Measurements from ENCODE around the gene SLC2A4RG.
"Not testable (repeated sequence)": the region's sequence is repeated elsewhere in the genome, so short reads cannot be mapped to it uniquely, and the experiment has no call there.

The SLC2A4RG gene

DNA sequence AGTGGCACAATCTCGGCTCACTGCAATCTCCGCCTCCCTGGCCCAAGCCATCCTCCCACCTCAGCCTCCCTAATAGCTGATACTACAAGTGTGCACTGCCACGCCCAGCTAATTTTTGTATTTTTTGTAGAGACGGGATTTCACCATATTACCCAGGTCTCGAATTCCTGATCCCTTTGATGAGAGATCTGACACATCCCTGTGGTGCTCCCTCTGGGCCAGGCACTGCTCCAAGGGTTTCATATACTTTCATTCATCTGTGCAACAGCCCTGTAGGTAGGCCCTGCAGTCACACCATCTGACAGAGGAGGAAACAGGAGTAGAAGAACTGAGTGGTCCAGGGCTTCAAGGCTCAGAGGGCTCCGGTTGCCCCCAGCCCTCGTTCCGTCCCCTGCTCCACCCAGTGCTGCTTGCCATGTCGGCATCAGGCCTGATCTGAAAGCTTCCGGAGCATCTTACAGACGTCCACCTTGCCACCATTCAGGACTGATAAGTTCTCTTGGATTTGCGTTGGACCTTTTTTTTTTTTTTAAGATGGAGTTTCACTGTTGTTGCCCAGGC is 28.4 kb upstream of the SLC2A4RG start:
- TF ChIP-seq, protein P1, sequence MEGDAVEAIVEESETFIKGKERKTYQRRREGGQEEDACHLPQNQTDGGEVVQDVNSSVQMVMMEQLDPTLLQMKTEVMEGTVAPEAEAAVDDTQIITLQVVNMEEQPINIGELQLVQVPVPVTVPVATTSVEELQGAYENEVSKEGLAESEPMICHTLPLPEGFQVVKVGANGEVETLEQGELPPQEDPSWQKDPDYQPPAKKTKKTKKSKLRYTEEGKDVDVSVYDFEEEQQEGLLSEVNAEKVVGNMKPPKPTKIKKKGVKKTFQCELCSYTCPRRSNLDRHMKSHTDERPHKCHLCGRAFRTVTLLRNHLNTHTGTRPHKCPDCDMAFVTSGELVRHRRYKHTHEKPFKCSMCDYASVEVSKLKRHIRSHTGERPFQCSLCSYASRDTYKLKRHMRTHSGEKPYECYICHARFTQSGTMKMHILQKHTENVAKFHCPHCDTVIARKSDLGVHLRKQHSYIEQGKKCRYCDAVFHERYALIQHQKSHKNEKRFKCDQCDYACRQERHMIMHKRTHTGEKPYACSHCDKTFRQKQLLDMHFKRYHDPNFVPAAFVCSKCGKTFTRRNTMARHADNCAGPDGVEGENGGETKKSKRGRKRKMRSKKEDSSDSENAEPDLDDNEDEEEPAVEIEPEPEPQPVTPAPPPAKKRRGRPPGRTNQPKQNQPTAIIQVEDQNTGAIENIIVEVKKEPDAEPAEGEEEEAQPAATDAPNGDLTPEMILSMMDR (conservative IDR thresholded peaks at IDR 0.05) = no peak
- no peak overlapping the region for H3K27ac ChIP-seq

DNA sequence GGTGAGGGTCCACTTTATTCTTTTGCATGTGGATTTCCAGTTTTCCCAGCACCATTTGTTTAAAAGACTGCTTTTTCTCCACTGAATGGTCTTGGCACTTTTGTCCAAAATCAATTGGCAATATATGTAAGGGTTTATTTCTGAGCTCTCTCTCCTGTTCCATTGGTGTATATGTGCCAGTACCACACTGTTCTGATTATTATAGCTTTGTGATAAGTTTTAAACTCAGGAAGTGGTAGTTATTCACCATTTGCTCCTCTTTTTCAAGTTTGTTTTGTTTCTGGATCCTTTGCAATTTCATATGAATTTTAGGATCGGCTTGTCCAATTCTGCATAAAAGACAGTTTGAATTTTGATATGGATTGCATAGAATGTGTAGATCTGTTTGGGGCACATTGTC is 27.4 kb upstream of the SLC2A4RG start:
- TF ChIP-seq, protein P1 (conservative IDR thresholded peaks at IDR 0.05) = no peak
- H3K27ac ChIP-seq = no peak overlapping the region

DNA sequence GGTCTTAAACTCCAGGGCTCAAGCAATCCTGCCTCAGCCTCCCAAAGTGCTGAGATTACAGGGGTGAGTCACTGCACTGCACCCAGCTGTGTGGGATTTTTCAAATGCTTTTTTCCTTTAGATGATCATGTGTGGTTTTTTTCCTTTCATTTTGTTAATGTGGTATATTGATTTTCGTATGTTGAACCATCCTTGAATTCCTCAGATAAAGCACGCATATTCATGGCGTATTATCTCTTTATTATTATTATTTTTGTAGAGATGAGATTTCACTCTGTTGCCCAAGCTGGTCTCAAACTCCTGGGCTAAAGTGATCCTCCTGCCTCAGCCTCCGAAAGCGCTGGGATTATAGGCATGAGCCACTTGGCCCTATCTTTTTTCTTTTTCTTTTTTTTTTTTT is 24.7 kb upstream of the SLC2A4RG start:
- TF ChIP-seq, protein P1 (conservative IDR thresholded peaks at IDR 0.05) = no peak

DNA sequence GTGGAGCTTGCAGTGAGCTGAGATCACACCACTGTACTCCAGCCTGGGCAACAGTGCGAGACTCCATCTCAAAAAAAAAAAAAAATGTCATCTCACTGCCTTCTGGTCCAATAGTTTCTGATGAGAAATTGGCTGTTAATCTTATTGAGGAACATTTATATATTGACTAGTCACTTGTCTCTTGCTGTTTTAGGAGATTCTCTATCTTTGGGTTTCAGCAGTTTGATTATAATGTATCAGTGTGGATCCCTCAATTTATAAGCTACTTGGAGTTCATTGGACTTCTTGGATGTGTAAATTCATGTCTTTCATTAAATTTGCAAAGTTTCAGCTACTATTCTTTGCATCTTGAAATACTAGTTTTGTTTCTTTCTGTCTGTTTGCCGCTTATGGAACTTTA is 20.6 kb upstream of the SLC2A4RG start:
- TF ChIP-seq, protein P1 (conservative IDR thresholded peaks at IDR 0.05) = no peak

More for the DNA sequence above, 24.7 kb upstream of the SLC2A4RG start:
- H3K27ac ChIP-seq = no peak overlapping the region

DNA sequence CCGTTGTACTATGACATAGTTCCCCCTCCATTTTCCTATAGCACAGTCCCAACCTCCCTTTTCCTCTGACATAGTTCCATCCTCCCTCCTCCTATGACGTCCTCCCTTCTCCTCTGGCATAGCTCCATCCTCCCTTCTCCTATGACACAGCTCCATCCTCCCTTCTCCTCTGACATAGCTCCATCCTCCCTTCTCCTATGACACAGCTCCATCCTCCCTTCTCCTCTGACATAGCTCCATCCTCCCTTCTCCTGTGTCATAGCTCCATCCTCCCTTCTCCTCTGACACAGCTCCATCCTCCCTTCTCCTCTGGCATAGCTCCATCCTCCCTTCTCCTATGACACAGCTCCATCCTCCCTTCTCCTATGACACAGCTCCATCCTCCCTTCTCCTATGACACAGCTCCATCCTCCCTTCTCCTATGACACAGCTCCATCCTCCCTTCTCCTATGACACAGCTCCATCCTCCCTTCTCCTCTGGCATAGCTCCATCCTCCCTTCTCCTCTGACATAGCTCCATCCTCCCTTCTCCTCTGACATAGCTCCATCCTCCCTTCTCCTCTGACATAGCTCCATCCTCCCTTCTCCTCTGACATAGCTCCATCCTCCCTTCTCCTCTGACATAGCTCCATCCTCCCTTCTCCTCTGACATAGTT is 16.5 kb upstream of the SLC2A4RG start:
- H3K27ac ChIP-seq = not testable (repeated sequence)

More for the DNA sequence above, 20.6 kb upstream of the SLC2A4RG start:
- H3K27ac ChIP-seq = no peak overlapping the region

DNA sequence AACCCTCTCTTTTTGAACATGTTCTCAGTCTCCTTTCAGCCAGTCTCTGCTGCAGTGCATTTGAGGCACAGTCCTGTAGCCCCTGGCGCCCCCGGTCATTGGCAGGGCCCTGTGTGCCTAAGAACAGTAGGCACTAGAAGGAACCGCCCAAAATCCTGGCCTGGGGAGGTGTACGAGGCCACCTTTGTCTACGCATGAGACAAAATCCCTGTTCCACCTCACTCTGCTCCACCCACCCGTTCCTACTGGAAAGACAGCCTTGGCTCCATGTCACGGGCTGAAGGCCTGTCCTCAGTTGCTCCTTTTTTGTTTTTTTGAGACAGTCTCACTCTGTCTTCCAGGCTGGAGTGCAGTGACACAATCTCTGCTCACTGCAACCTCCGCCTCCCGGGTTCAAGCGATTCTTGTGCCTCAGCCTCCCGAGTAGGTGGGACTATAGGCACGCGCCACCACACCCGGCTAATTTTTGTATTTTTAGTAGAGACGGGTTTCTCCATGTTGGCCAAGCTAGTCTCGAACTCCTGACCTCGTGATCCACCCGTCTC is 9.3 kb upstream of the SLC2A4RG start:
- not testable (repeated sequence) for H3K27ac ChIP-seq

DNA sequence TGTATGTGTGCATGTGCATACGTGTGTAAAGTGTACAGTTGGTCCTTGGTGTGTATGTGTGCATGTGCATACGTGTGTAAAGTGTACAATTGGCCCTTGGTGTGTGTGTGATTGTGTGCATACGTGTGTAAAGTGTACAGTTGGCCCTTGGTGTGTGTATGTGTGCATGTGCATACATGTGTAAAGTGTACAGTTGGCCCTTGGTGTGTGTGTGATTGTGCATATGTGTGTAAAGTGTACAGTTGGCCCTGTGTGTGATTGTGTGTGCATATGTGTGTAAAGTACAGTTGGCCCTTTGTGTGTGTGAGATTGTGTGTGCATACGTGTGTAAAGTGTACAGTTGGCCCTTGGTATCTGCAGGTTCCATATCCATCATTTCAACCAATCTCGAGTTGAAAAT is 8.2 kb upstream of the SLC2A4RG start:
- TF ChIP-seq, protein P1 (conservative IDR thresholded peaks at IDR 0.05) = no peak
- H3K27ac ChIP-seq = no peak overlapping the region

DNA sequence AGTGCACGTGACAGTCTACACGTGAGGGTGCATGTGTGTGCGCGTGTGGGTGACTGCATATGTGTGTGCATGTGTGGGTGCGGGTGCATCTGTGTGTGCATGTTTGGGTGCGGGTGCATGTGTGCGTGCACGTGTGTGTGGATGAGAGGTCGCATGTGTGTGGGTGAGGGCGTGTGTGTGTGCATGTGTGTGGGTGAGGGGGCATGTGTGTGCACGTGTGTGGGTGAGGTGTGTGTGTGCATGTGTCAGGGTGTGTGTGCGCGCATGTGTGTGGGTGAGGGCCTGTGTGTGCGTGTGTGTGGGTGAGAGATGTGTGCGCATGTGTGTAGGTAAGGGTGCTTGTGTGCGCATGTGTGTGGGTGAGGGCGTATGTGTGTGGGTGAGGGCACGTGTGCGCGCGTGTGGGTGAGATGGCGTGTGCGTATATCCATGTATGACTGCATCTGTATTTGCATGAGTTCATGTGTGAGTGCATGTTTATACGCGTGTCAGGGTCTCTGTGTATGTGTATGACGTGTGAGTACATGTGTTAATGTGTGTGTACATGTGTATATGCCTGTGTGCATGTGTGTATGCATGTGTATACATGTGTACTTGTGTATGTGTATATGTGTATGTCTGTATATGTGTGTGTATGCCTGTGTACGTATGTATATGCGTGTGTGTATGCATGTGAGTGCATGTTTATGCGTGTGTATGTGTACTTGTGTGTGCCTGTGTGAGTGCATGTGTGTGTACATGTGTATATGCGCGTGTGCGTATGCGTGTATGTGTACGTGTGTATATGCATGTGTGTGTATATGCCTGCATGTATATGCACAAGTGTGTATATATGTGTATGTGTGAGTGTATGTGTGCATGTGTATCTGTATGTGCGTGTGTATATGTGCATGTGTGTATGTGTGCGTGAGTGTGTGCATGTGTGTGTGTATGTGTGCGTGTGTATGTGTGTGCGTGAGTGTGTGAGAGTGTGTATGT is 7.2 kb upstream of the SLC2A4RG start:
- no peak overlapping the region for H3K27ac ChIP-seq
- TF ChIP-seq, protein P1 (conservative IDR thresholded peaks at IDR 0.05) = no peak

Measured in VCaP (cell line).